GM12878 (cell line): ENCODE results near the gene S1PR2. TPM values are rescaled to one million over a fixed set of nuclear protein-coding genes. Genes with fewer than 3 reads are reported as not detected.
A peak's percentile ranks its signal among the peaks of the same experiment; 100 is the strongest.

ENCODE experiments used
- ATF7 ChIP-seq: fragments of 450-650 bp; IDR thresholded peaks from 2 replicates; pipeline ENCODE4 v1.6.1; 2016; ENCODE audit warnings: low read depth, mild to moderate bottlenecking
- BCL3 ChIP-seq: IDR thresholded peaks from 2 replicates; pipeline ENCODE4 v1.6.1; 2011; ENCODE audit warnings: borderline replicate concordance, low read depth, mild to moderate bottlenecking, moderate library complexity, low read length; ENCODE audit not compliant: insufficient read depth, poor library complexity, severe bottlenecking
- BCLAF1 ChIP-seq: fragments of 450-650 bp; IDR thresholded peaks from 2 replicates; pipeline ENCODE4 v1.6.1; 2017; ENCODE audit warnings: antibody characterized with exemption, mild to moderate bottlenecking, moderate library complexity
- BMI1 ChIP-seq: fragments of 450-650 bp; IDR thresholded peaks from 2 replicates; pipeline ENCODE4 v1.6.1; 2016; ENCODE audit warnings: mild to moderate bottlenecking, moderate library complexity, borderline replicate concordance
- CREM ChIP-seq: IDR thresholded peaks from 2 replicates; pipeline ENCODE4 v1.6.1; 2014; ENCODE audit warnings: antibody characterized with exemption, low read depth
- CUX1 ChIP-seq: IDR thresholded peaks from 2 replicates; pipeline ENCODE4 v1.6.1; 2012; ENCODE audit warnings: improper control_type of control experiment, low read depth, low read length; ENCODE audit not compliant: insufficient replicate concordance
- MYB ChIP-seq: fragments of 150-350 bp; IDR thresholded peaks from 2 replicates; pipeline ENCODE4 v1.6.1; 2014; ENCODE audit warnings: mild to moderate bottlenecking, low read depth, low read length, borderline replicate concordance
- PAX5 ChIP-seq: IDR thresholded peaks from 2 replicates; pipeline ENCODE4 v1.6.1; 2011; ENCODE audit warnings: low read depth, low read length, borderline replicate concordance
- SPI1 ChIP-seq: IDR thresholded peaks from 2 replicates; pipeline ENCODE4 v1.6.1; 2011; ENCODE audit warnings: low read depth, mild to moderate bottlenecking, low read length, moderate library complexity, borderline replicate concordance; ENCODE audit not compliant: insufficient read depth
- ZBTB40 ChIP-seq: fragments of 450-650 bp; IDR thresholded peaks from 2 replicates; pipeline ENCODE4 v1.6.1; 2016; ENCODE audit warnings: mild to moderate bottlenecking, moderate library complexity, borderline replicate concordance
- ZNF24 ChIP-seq: fragments of 450-650 bp; IDR thresholded peaks from 2 replicates; pipeline ENCODE4 v1.6.1; 2017; ENCODE audit warnings: antibody characterized with exemption, mild to moderate bottlenecking
- ZNF622 ChIP-seq: fragments of 450-650 bp; IDR thresholded peaks from 2 replicates; pipeline ENCODE4 v1.6.1; 2017; ENCODE audit warnings: mild to moderate bottlenecking, inconsistent platforms
- polyA plus RNA-seq, 11 experiments: library from polyadenylated mRNA; depleted of rRNA in 4 of 11; unstranded in 6 of 11; stranded (reverse) in 5 of 11; fragments of >200 nt; fragmentation: Nextera tagmentation in 4 of 11; fragmentation: Illumina TruSeq in 1 of 11; extraction: Ambion mirVana in 4 of 11; extraction: Trizol in 1 of 11; gene quantifications; 1 replicate in 1 of 11; 2 replicates in 10 of 11; pipeline versions ENCODE4 v1.2.1 to v1.2.3, GENCODE V29; 2011 to 2016; ENCODE audit warnings: inconsistent platforms in 2 of 11, missing spikeins in 2 of 11, low read depth in 1 of 11
- total RNA-seq, 4 experiments: library from RNA; depleted of rRNA in 3 of 4; stranded (reverse); fragments of >200 nt in 3 of 4; fragmentation: Illumina TruSeq in 1 of 4; extraction: Trizol in 1 of 4; gene quantifications; 2 replicates each; pipeline versions ENCODE4 v1.2.1 to v1.2.3, GENCODE V29; 2013 to 2021

Gene S1PR2
- total and polyA plus RNA-seq, 10 of the 15 experiments (the other 5 are each of a cell fraction or from before 2014, with no cell fraction given) = 4.9 to 26.8 (median 11.6) TPM

GRCh38 chr19:10230173-10230860 is 814 bp downstream of the S1PR2 start (continued):
- TF ChIP-seq PAX5 (peak; percentile 52; the same call in 1 of the 2 replicates), ATF7 (no peak), ZNF622 (no peak), BCL3 (no peak), CREM (peak; percentile 37; the same call in 1 of the 2 replicates), ZNF24 (no peak), ZBTB40 (no peak), SPI1 (no peak), BCLAF1 (no peak), BMI1 (no peak), MYB (no peak), CUX1 (no peak)
